ENCODE results near the gene ARAP1. TPM values are rescaled to one million over a fixed set of nuclear protein-coding genes. Genes with fewer than 3 reads are reported as not detected.

The ARAP1 gene
- total RNA-seq, 1 experiment from 2014 or later, result 85.5 TPM

DNA sequence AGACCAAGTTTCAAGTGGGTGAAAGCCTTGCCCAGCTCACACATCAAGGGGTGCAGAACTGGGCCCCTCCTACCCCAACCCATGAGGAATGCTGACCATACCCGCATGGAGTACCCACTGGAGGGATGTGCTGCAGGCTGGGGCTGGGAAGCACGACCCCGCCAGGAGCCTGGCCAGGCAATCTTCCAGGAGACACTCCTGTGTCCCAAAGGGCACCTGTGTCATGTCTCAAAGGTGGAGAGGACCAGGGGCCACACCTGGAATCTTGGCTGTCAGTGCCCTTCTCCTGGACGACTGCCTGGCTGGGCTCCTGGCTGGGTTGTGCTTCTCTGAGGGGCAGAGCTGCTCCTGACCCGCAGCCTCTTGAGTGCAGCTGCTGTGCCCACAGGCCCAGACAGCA is 6.7 kb downstream of the ARAP1 start:
- Histone ChIP-seq H3K36me3 (replicated peaks; ENCODE audit: control insufficient read depth, insufficient read depth, low read length) (peaks cover 2% of the 10 kb centered on the region; the same call in 1 of the 2 replicates), H3K27me3 (ENCODE audit: control insufficient read depth, insufficient read depth, low read length) (no peaks in the 10 kb centered on the region), H3K4me3 (ENCODE audit: insufficient read depth, low read depth, low read length) (no peak overlapping the region)
- DNase-seq, result no peak

DNA sequence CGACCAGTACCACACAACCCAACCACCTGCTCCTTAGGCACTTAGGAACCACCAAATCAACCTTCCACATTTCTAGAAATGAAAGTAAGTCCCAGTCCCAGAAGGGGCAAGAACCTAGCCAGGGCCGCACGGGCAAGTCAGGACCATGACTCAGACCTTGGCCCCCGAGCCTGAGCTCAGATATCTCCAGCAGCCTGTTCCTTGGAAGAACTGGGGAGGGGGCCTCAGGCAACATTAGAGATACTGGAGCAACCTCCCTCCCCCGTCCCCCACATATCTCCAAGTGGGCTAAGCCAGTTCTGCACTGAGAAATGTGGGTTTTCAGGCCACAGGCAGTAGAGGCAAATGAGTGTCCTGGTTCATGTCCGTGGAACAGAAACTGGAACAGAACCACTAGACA is 7.7 kb downstream of the ARAP1 start:
- H3K27me3 ChIP-seq (ENCODE audit: control insufficient read depth, insufficient read depth, low read length), result no peaks in the 10 kb centered on the region
- H3K36me3 ChIP-seq (replicated peaks; ENCODE audit: control insufficient read depth, insufficient read depth, low read length), result peaks cover 2% of the 10 kb centered on the region; the same call in 1 of the 2 replicates
- no peak for DNase-seq
- H3K4me3 ChIP-seq (ENCODE audit: insufficient read depth, low read depth, low read length), result no peak overlapping the region

- H3K4me3 ChIP-seq (ENCODE audit: insufficient read depth, low read depth, low read length), result no peak overlapping the region
- peaks cover 2% of the 10 kb centered on the region; the same call in 1 of the 2 replicates for H3K36me3 ChIP-seq (replicated peaks; ENCODE audit: control insufficient read depth, insufficient read depth, low read length)
- no peak for DNase-seq
- no peaks in the 10 kb centered on the region for H3K27me3 ChIP-seq (ENCODE audit: control insufficient read depth, insufficient read depth, low read length)
These were observed 8.6 kb downstream of the ARAP1 start for GRCh38 chr11:72743321-72744221.

- Histone ChIP-seq H3K4me3 (ENCODE audit: insufficient read depth, low read depth, low read length) (no peak overlapping the region), H3K27me3 (ENCODE audit: control insufficient read depth, insufficient read depth, low read length) (no peaks in the 10 kb centered on the region), H3K36me3 (replicated peaks; ENCODE audit: control insufficient read depth, insufficient read depth, low read length) (0 out of 2 replicates have a peak, but pooled peaks cover under 1% of the 10 kb centered on the region)
- DNase-seq, result no peak
These were observed 9.5 kb downstream of the ARAP1 start for GRCh38 chr11:72742513-72743320.

- DNase-seq, result no peak
These were observed 10.2 kb downstream of the ARAP1 start for GRCh38 chr11:72741849-72742512.

DNA sequence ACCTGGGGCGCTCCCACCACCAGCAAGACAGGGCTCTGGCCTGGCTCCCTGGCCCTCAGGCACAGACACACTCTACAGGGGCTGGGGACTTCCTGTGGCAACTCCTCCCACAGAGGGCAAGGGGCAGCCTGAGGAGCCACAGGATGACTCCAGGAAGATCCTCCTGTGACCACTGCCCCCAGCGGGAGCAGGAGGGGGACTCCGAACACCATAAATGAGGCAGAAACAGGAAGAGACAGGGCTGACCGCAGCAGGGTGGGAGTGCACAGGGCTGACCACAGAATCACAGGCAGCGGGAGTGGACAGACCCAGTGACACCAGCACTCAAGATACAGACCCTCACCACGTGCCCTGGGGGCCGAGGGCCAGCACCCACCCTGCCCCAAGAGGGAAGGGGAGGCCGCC is 10.8 kb downstream of the ARAP1 start:
- peak; percentile 81 for DNase-seq
- Histone ChIP-seq H3K27me3 (ENCODE audit: control insufficient read depth, insufficient read depth, low read length) (no peaks in the 10 kb centered on the region), H3K36me3 (replicated peaks; ENCODE audit: control insufficient read depth, insufficient read depth, low read length) (no peaks in the 10 kb centered on the region), H3K4me3 (ENCODE audit: insufficient read depth, low read depth, low read length) (no peak overlapping the region)

More at GRCh38 chr11:72741849-72742512, 10.2 kb downstream of the ARAP1 start:
- Histone ChIP-seq H3K36me3 (replicated peaks; ENCODE audit: control insufficient read depth, insufficient read depth, low read length) (no peaks in the 10 kb centered on the region), H3K27me3 (ENCODE audit: control insufficient read depth, insufficient read depth, low read length) (no peaks in the 10 kb centered on the region), H3K4me3 (ENCODE audit: insufficient read depth, low read depth, low read length) (no peak overlapping the region)

- H3K4me3 ChIP-seq (ENCODE audit: insufficient read depth, low read depth, low read length), result no peak overlapping the region
- no peaks in the 10 kb centered on the region for H3K36me3 ChIP-seq (replicated peaks; ENCODE audit: control insufficient read depth, insufficient read depth, low read length)
- peak; percentile 76 for DNase-seq
- no peaks in the 10 kb centered on the region for H3K27me3 ChIP-seq (ENCODE audit: control insufficient read depth, insufficient read depth, low read length)
These were observed 11.4 kb downstream of the ARAP1 start for GRCh38 chr11:72740562-72741428.

- H3K4me3 ChIP-seq (ENCODE audit: insufficient read depth, low read depth, low read length), result no peak overlapping the region
- no peaks in the 10 kb centered on the region for H3K27me3 ChIP-seq (ENCODE audit: control insufficient read depth, insufficient read depth, low read length)
- DNase-seq, result no peak
- no peaks in the 10 kb centered on the region for H3K36me3 ChIP-seq (replicated peaks; ENCODE audit: control insufficient read depth, insufficient read depth, low read length)
These were observed 12.2 kb downstream of the ARAP1 start for GRCh38 chr11:72740060-72740424.

DNA sequence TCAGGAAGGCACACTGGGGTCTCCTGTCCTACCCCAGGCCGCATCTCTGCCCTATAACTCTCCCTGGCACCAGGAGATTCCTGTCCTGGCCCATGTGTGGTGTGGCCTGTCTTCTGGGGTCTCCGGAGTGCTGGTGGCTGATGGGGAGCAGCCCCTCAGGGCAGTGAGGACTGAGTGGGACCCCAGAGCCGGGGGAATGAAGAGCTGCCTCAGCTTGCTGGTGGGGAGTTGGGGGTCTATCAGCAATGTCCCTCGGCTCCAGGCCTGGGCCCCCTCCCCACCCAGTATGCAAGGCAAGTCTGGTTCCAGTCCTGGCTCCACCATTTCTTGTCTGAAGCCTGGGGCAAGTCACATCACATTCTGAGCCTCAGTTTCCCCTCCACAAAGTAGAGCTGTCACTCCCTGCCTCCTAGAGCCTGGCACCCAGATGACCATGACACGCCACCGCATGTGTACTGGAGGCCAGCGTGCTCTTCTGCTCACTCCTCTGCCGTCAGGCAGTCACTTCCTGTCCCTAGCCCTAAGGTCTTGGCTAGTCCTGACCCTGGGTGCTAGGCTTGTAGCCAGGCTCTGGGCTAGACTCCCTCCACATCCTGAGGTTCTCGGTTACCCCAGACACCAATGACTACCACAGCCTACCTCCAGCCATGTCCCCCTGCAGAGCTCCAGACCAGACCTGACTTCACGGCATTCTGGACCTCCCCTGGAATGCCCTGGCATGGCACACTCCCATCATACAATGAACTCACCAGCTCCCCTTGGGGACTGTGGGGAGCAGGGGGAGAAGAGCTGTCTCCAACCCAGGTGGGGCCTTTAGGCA is 12.8 kb downstream of the ARAP1 start:
- no peaks in the 10 kb centered on the region for H3K27me3 ChIP-seq (ENCODE audit: control insufficient read depth, insufficient read depth, low read length)
- no peak for DNase-seq
- no peak overlapping the region for H3K4me3 ChIP-seq (ENCODE audit: insufficient read depth, low read depth, low read length)
- no peaks in the 10 kb centered on the region for H3K36me3 ChIP-seq (replicated peaks; ENCODE audit: control insufficient read depth, insufficient read depth, low read length)

GRCh38 chr11:72738199-72739141 is 13.7 kb downstream of the ARAP1 start:
- DNase-seq, result peak; percentile 59
- H3K36me3 ChIP-seq (replicated peaks; ENCODE audit: control insufficient read depth, insufficient read depth, low read length), result no peaks in the 10 kb centered on the region
- no peaks in the 10 kb centered on the region for H3K27me3 ChIP-seq (ENCODE audit: control insufficient read depth, insufficient read depth, low read length)
- H3K4me3 ChIP-seq (ENCODE audit: insufficient read depth, low read depth, low read length), result no peak overlapping the region

DNA sequence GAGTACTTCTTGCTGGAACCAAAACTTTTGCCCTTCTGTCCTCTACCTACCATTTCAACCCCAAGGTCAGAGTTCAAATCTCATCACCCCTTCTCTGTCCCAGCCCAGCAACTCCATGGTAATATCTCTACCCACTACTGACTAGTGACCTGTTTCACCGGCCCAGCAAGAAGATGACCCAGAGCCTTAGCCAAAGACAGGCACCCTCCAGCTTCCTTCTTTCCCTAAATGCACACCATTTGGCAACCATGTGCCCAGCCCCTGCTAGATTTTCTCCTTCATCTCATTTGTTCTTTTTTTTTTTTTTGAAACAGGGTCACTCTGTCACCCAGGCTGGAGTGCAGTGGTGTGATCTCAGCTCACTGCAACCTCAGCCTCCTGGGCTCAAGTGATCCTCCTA is 14.9 kb downstream of the ARAP1 start:
- Histone ChIP-seq H3K27me3 (ENCODE audit: control insufficient read depth, insufficient read depth, low read length) (no peaks in the 10 kb centered on the region), H3K4me3 (ENCODE audit: insufficient read depth, low read depth, low read length) (no peak overlapping the region), H3K36me3 (replicated peaks; ENCODE audit: control insufficient read depth, insufficient read depth, low read length) (no peaks in the 10 kb centered on the region)
- DNase-seq, result no peak

DNA sequence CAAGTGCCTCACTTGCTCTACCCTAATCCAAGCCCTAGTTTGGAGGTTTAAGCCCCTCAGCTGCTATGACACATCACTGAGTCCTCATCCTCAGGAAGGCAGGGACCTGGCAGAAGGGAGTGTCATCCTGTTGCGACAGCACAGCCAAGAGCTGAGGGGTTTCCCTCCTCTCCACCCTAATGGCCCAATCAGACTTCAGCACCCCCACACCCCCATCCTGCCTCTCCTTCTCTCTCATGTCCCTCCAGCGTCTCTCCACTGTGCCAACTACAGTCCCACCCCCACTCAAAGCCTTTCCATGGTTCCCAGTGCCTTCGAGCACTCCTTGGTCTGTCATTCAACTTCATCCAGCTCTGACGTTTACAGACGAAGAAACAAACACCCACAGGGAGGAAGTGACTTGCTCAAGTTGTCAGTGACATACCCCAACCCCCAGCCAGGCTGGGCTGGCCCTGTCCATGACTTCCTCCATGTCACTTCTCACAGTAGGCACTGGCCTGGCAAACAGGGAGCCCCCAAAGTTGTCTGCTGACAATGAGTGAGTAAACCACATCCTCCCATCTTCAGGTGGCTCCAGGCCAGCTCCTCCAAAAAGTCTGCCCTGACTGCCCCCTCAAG is 15.6 kb downstream of the ARAP1 start:
- H3K4me3 ChIP-seq (ENCODE audit: insufficient read depth, low read depth, low read length), result no peak overlapping the region
- DNase-seq, result peak; percentile 51
- H3K27me3 ChIP-seq (ENCODE audit: control insufficient read depth, insufficient read depth, low read length), result no peaks in the 10 kb centered on the region
- H3K36me3 ChIP-seq (replicated peaks; ENCODE audit: control insufficient read depth, insufficient read depth, low read length), result no peaks in the 10 kb centered on the region; the same call in 1 of the 2 replicates

Data from H7 (cell line).